GM21381 (cell line): ENCODE measurements around the gene ASIC2.

Experiments
- ATAC-seq: cut with Tn5 transposase; IDR thresholded peaks from one replicate; pipeline ENCODE4 v1.9.1; 2021; ENCODE audit warnings: mild to moderate bottlenecking, moderate library complexity; ENCODE audit not compliant: unreplicated experiment

ASIC2 gene

GRCh38 chr17:33209671-33210070 lies 83.4 kb downstream of the ASIC2 start:
- no peak for ATAC-seq

- ATAC-seq: no peak
Measured at GRCh38 chr17:33207231-33207630, 85.9 kb downstream of the ASIC2 start.

GRCh38 chr17:33205552-33205951 lies 87.5 kb downstream of the ASIC2 start:
- ATAC-seq: no peak

GRCh38 chr17:33204701-33205100 lies 88.4 kb downstream of the ASIC2 start:
- ATAC-seq: no peak

- no peak for ATAC-seq
Measured at GRCh38 chr17:33204156-33204555, 88.9 kb downstream of the ASIC2 start.

GRCh38 chr17:33202796-33203495 lies 90.1 kb downstream of the ASIC2 start:
- no peak for ATAC-seq

GRCh38 chr17:33202021-33202420 lies 91.1 kb downstream of the ASIC2 start:
- ATAC-seq: no peak

- no peak for ATAC-seq
Measured at GRCh38 chr17:33201283-33201682, 91.8 kb downstream of the ASIC2 start.

- ATAC-seq: no peak
Measured at GRCh38 chr17:33200587-33200986, 92.5 kb downstream of the ASIC2 start.

GRCh38 chr17:33199571-33200510 lies 93.3 kb downstream of the ASIC2 start:
- ATAC-seq: no peak

GRCh38 chr17:33198954-33199353 lies 94.1 kb downstream of the ASIC2 start:
- ATAC-seq: no peak

- no peak for ATAC-seq
Measured at GRCh38 chr17:33197342-33197741, 95.8 kb downstream of the ASIC2 start.

GRCh38 chr17:33196883-33197282 lies 96.2 kb downstream of the ASIC2 start:
- ATAC-seq: no peak

GRCh38 chr17:33192951-33193911 lies 99.9 kb downstream of the ASIC2 start:
- ATAC-seq: no peak

GRCh38 chr17:33183487-33184026 lies 109.5 kb downstream of the ASIC2 start:
- no peak for ATAC-seq

GRCh38 chr17:33179151-33179550 lies 113.9 kb downstream of the ASIC2 start:
- no peak for ATAC-seq

- no peak for ATAC-seq
Measured at GRCh38 chr17:33178681-33179080, 114.4 kb downstream of the ASIC2 start.

GRCh38 chr17:33175562-33175961 lies 117.5 kb downstream of the ASIC2 start:
- ATAC-seq: no peak

GRCh38 chr17:33171931-33172330 lies 121.2 kb downstream of the ASIC2 start:
- ATAC-seq: no peak

- ATAC-seq: no peak
Measured at GRCh38 chr17:33169580-33170285, 123.4 kb downstream of the ASIC2 start.
